Smooth muscle cell (in vitro differentiated cells): Measurements from ENCODE around the gene FGF12. TPM values are rescaled to one million over a fixed set of nuclear protein-coding genes. Genes with fewer than 3 reads are reported as not detected.

Experiments
- DNase-seq: peaks from one replicate; lab custom pipeline; 2025; ENCODE audit not compliant: unreplicated experiment; lab: John Stamatoyannopoulos, UW
- H2AFZ ChIP-seq: fragments of 200-600 bp; sonication (generic); 2 replicates; pipeline ENCODE4 v1.6.0; 2016; ENCODE audit warnings: antibody characterized with exemption, low read depth, mild to moderate bottlenecking
- H3F3A ChIP-seq: fragments of 200-600 bp; sonication (generic); 2 replicates; pipeline ENCODE4 v1.6.0; 2017; ENCODE audit warnings: antibody characterized with exemption, low read depth
- H3K27ac ChIP-seq: fragments of 200-600 bp; sonication (generic); 2 replicates; pipeline ENCODE4 v1.5.1; 2016; ENCODE audit warnings: low read depth, mild to moderate bottlenecking
- H3K27me3 ChIP-seq: fragments of 200-600 bp; sonication (generic); 2 replicates; pipeline ENCODE4 v1.6.1; 2016; ENCODE audit warnings: low read depth, mild to moderate bottlenecking
- H3K36me3 ChIP-seq: fragments of 200-600 bp; sonication (generic); 2 replicates; pipeline ENCODE4 v1.5.1; 2016; ENCODE audit warnings: low read depth
- H3K4me1 ChIP-seq: fragments of 200-600 bp; sonication (generic); 2 replicates; pipeline ENCODE4 v1.5.1; 2016; ENCODE audit warnings: low read depth
- H3K4me2 ChIP-seq: fragments of 200-600 bp; sonication (generic); 2 replicates; pipeline ENCODE4 v1.6.0; 2016; ENCODE audit warnings: mild to moderate bottlenecking
- H3K4me3 ChIP-seq: fragments of 200-600 bp; sonication (generic); 2 replicates; pipeline ENCODE4 v1.5.1; 2016; ENCODE audit warnings: mild to moderate bottlenecking
- H3K79me2 ChIP-seq: fragments of 200-600 bp; sonication (generic); 2 replicates; pipeline ENCODE4 v1.6.0; 2016; ENCODE audit warnings: low read depth, mild to moderate bottlenecking
- H3K9ac ChIP-seq: fragments of 200-600 bp; sonication (generic); 2 replicates; pipeline ENCODE4 v1.6.0; 2016; ENCODE audit warnings: low read depth
- H3K9me3 ChIP-seq: fragments of 200-600 bp; sonication (generic); replicated peaks from 2 replicates; pipeline ENCODE4 v1.5.1; 2016; ENCODE audit warnings: low read depth
- H4K20me1 ChIP-seq: fragments of 200-600 bp; sonication (generic); 2 replicates; pipeline ENCODE4 v1.6.0; 2016; ENCODE audit warnings: low read depth
- WGBS: methylation state at CpG from one replicate; pipeline ENCODE4 v1.1.7; 2016; ENCODE audit warnings: low lambda C conversion rate; 5-methylcytosine and 5-hydroxymethylcytosine counted together
- polyA plus RNA-seq: library from polyadenylated mRNA; unstranded; fragments of >200 nt; fragmentation: Nextera tagmentation; extraction: Ambion mirVana; gene quantifications from 2 replicates; pipeline ENCODE4 v1.2.1, GENCODE V29; 2016
- total RNA-seq: library from RNA; depleted of rRNA; stranded (reverse); fragments of >200 nt; gene quantifications from 2 replicates; pipeline ENCODE4 v1.2.3, GENCODE V29; 2014
- TF ChIP-seq, protein P1 (sequence below): fragments of 200-600 bp; sonication (generic); IDR thresholded peaks from 2 replicates; pipeline ENCODE4 v1.5.1; 2017; ENCODE audit warnings: borderline replicate concordance, mild to moderate bottlenecking, antibody characterized with exemption; ENCODE audit not compliant: insufficient read depth, poor library complexity, severe bottlenecking

Gene FGF12
- total and polyA plus RNA-seq, 2 experiments from 2014 or later: 0.47 to 1.0 TPM

DNA sequence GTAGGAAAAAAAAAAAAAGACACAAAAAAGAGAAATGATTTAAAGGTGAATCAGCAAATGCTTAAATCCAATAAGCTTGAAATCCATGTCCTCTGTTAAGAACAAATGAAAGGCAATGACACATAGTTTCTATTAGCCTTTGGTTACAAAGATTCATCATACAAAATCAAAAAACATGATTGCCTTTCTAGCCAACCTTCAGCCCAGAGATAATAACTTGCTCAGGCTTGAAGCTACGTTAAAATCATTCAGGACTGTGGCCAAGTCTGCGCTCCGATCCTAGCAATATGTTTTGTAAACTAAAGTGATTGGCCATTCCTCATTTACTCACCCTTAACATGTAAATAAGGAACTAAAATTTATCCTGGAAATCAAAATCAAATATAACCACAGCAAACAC lies 556.7 kb downstream of the FGF12 start:
- Histone ChIP-seq H3K9me3 (no peaks in the 10 kb centered on the region), H3K27me3 (no peaks in the 10 kb centered on the region), H3K4me2 (no peak overlapping the region), H3K27ac (no peak overlapping the region), H2AFZ (no peak overlapping the region), H3K79me2 (no peaks in the 10 kb centered on the region), H3F3A (no peaks in the 10 kb centered on the region), H4K20me1 (no peaks in the 10 kb centered on the region), H3K36me3 (no peaks in the 10 kb centered on the region), H3K9ac (no peak overlapping the region), H3K4me3 (no peak overlapping the region), H3K4me1 (no peaks in the 10 kb centered on the region)
- TF ChIP-seq, protein P1, sequence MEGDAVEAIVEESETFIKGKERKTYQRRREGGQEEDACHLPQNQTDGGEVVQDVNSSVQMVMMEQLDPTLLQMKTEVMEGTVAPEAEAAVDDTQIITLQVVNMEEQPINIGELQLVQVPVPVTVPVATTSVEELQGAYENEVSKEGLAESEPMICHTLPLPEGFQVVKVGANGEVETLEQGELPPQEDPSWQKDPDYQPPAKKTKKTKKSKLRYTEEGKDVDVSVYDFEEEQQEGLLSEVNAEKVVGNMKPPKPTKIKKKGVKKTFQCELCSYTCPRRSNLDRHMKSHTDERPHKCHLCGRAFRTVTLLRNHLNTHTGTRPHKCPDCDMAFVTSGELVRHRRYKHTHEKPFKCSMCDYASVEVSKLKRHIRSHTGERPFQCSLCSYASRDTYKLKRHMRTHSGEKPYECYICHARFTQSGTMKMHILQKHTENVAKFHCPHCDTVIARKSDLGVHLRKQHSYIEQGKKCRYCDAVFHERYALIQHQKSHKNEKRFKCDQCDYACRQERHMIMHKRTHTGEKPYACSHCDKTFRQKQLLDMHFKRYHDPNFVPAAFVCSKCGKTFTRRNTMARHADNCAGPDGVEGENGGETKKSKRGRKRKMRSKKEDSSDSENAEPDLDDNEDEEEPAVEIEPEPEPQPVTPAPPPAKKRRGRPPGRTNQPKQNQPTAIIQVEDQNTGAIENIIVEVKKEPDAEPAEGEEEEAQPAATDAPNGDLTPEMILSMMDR: no peak
- DNase-seq: no peak
- WGBS: 84% methylated on average over 3 of the region's 3 CpGs

DNA sequence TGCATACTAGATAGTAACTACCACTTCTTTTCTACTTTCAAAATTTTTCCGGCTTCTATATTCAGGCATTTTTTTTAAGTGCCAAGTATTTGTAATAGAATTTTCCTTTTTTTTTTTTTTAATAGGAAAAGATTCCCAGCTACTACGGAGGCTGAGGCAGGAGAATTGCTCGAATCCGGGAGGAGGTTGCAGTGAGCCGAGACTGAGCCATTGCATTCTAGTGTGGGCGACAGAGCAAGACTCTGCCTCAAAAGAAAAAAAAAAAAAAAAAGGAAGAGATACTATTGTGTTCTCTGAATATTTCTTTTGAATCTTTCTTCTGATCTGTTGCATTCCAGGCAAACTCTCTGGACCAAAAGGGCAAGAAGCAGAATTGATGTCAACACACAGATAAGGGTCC lies 557.3 kb downstream of the FGF12 start:
- no peak overlapping the region for H3K4me3 ChIP-seq
- DNase-seq: no peak
- no peak overlapping the region for H2AFZ ChIP-seq
- H3F3A ChIP-seq: no peaks in the 10 kb centered on the region
- H3K9me3 ChIP-seq: no peaks in the 10 kb centered on the region
- H3K4me2 ChIP-seq: no peak overlapping the region
- H3K27ac ChIP-seq: no peak overlapping the region
- no peaks in the 10 kb centered on the region for H3K27me3 ChIP-seq
- no peaks in the 10 kb centered on the region for H3K79me2 ChIP-seq
- H3K9ac ChIP-seq: no peak overlapping the region
- TF ChIP-seq, protein P1: no peak
- H3K4me1 ChIP-seq: no peaks in the 10 kb centered on the region
- H4K20me1 ChIP-seq: no peaks in the 10 kb centered on the region
- 85% methylated on average over 4 of the region's 6 CpGs for WGBS
- H3K36me3 ChIP-seq: no peaks in the 10 kb centered on the region

DNA sequence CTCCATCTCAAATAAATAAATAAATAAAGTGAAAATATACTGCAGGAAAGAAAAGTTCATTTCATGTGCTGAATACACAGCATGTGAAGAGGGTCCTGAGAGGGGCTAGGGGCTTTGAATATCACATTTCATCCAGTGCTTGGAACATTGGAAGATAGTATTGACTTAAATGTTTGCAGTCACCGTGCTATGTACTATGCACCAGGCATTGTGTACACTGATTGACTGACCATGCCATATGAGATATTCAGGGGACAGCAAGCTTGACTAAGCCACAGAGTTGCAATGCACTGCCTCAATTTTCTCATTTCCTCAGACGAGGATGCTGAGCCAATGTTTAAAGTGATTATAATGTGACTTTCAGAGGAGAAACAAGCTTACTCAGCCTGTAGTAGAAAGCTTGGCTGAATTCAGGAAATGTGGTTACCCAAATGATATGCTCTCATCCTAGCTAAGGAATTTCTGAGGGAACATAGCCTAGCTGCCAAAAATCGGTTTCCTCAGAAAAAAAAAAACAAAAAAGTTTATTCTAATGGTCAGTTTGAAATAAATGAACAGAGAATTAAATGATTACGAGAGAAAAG lies 557.9 kb downstream of the FGF12 start:
- Histone ChIP-seq H4K20me1 (no peaks in the 10 kb centered on the region), H3F3A (no peaks in the 10 kb centered on the region), H3K9me3 (no peaks in the 10 kb centered on the region), H3K36me3 (no peaks in the 10 kb centered on the region), H3K27me3 (no peaks in the 10 kb centered on the region), H3K4me2 (no peak overlapping the region), H3K4me3 (no peak overlapping the region), H3K9ac (no peak overlapping the region), H3K79me2 (no peaks in the 10 kb centered on the region), H3K4me1 (no peaks in the 10 kb centered on the region), H3K27ac (no peak overlapping the region), H2AFZ (no peak overlapping the region)
- WGBS: 79% methylated on average over 4 of the region's 4 CpGs
- TF ChIP-seq, protein P1: no peak
- no peak for DNase-seq

DNA sequence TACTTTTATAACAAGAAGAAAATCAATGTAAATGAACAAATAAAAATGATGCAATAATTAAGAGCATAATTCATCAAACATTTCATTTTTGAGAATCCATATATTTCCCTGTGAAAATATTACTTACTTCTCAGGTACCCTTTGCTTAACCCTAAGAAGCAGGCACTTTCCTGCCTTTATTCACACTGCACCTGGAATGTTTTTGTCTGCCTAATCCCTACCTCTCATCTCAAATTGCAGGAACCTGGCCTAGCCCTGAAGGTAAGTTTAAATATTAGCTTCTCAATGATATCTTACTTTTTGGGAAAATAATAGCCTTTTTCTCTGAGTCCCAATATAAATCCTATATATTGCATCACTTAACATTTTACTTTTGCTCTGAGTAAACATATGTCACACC lies 559.1 kb downstream of the FGF12 start:
- Histone ChIP-seq H4K20me1 (no peaks in the 10 kb centered on the region), H3K27ac (no peak overlapping the region), H3K36me3 (no peaks in the 10 kb centered on the region), H2AFZ (no peak overlapping the region), H3K4me2 (no peak overlapping the region), H3K79me2 (no peaks in the 10 kb centered on the region), H3K4me1 (no peaks in the 10 kb centered on the region), H3K9me3 (no peaks in the 10 kb centered on the region), H3F3A (no peaks in the 10 kb centered on the region), H3K27me3 (no peaks in the 10 kb centered on the region), H3K4me3 (no peak overlapping the region), H3K9ac (no peak overlapping the region)
- TF ChIP-seq, protein P1: no peak
- no peak for DNase-seq
